Putamen (tissue), 1 donor: ENCODE results near the gene PALM.
"Not testable (repeated sequence)": the region's sequence is repeated elsewhere in the genome, so short reads cannot be mapped to it uniquely, and the experiment has no call there.

ENCODE experiments used
- DNase-seq: peaks from one replicate; pipeline ENCODE4 v3.0.0-alpha.2; 2016; ENCODE audit warnings: low spot score

Gene PALM

GRCh38 chr19:732148-733069 is 23.7 kb downstream of the PALM start:
- DNase-seq, result no peak

- no peak for DNase-seq
These were observed 26.0 kb downstream of the PALM start for GRCh38 chr19:734716-735115.

- no peak for DNase-seq
These were observed 27.4 kb downstream of the PALM start for GRCh38 chr19:736125-736524.

GRCh38 chr19:737591-738093 is 28.9 kb downstream of the PALM start:
- no peak for DNase-seq

GRCh38 chr19:738509-739128 is 29.9 kb downstream of the PALM start:
- DNase-seq, result no peak

GRCh38 chr19:739998-740715 is 31.4 kb downstream of the PALM start:
- no peak for DNase-seq

GRCh38 chr19:740816-741505 is 32.2 kb downstream of the PALM start:
- DNase-seq, result not testable (repeated sequence)

- DNase-seq, result no peak
These were observed 32.9 kb downstream of the PALM start for GRCh38 chr19:741506-742131.

GRCh38 chr19:742540-743075 is 33.9 kb downstream of the PALM start:
- no peak for DNase-seq

GRCh38 chr19:743168-743687 is 34.5 kb downstream of the PALM start:
- DNase-seq, result no peak

- not testable (repeated sequence) for DNase-seq
These were observed 36.4 kb downstream of the PALM start for GRCh38 chr19:745138-745537.

- DNase-seq, result no peak
These were observed 37.6 kb downstream of the PALM start for GRCh38 chr19:746208-746819.

GRCh38 chr19:746956-747355 is 38.2 kb downstream of the PALM start:
- DNase-seq, result no peak

GRCh38 chr19:747432-748273 is 38.9 kb downstream of the PALM start:
- DNase-seq, result no peak

GRCh38 chr19:748274-748598 is 39.5 kb downstream of the PALM start:
- no peak for DNase-seq

GRCh38 chr19:749811-750210 is 41.1 kb downstream of the PALM start:
- no peak for DNase-seq

GRCh38 chr19:750640-751423 is 42.1 kb downstream of the PALM start, which contains the start of gene MISP:
TSS of gene MISP (plus strand) at chr19:751112. CDS start at chr19:756947, 5,835 bp downstream.
- DNase-seq, result no peak

- DNase-seq, result no peak
These were observed 43.0 kb downstream of the PALM start for GRCh38 chr19:751501-752341.
